PC-9 (cell line): ENCODE results near the gene ARHGAP28. TPM values are rescaled to one million over a fixed set of nuclear protein-coding genes. Genes with fewer than 3 reads are reported as not detected.

Experiments used
- BruUV-seq: library from RNA; stranded (reverse); fragments of 400-500 nt; replicated peaks from 2 replicates; lab custom pipeline; 2021; lab: Mats Ljungman, UMichigan
- CTCF ChIA-PET: fragments of 300-600 bp; sonication (Branson Sonifier 250); formaldehyde crosslinking; loops from one replicate; lab custom pipeline; 2022; ENCODE audit warnings: antibody characterized with exemption; lab: Charles Lee
- POLR2A ChIA-PET: fragments of 300-600 bp; sonication (Branson Sonifier 250); formaldehyde crosslinking; loops from one replicate; lab custom pipeline; 2022; ENCODE audit warnings: antibody characterized with exemption; ENCODE audit not compliant: unreplicated experiment; lab: Charles Lee
- DNase-seq, 2 experiments: peaks; one replicate each; pipeline versions ENCODE4 v3.0.0 to v3.0.0-alpha.2; 2015 to 2022; ENCODE audit warnings: mixed read lengths in 1 of 2
- H2AFZ ChIP-seq: fragments of 200-600 bp; sonication (generic); 2 replicates; pipeline ENCODE4 v1.8.1; 2017; ENCODE audit warnings: antibody characterized with exemption
- H3F3A ChIP-seq: fragments of 200-600 bp; sonication (generic); 2 replicates; pipeline ENCODE4 v1.8.1; 2017; ENCODE audit warnings: antibody characterized with exemption, mild to moderate bottlenecking, low read depth; ENCODE audit not compliant: insufficient read depth
- H3K27ac ChIP-seq: fragments of 200-600 bp; sonication (generic); 2 replicates; pipeline ENCODE4 v1.6.1; 2016; ENCODE audit warnings: mixed run types
- H3K27me3 ChIP-seq: fragments of 200-600 bp; sonication (generic); 2 replicates; pipeline ENCODE4 v1.6.1; 2016; ENCODE audit warnings: low read depth, mixed run types; ENCODE audit not compliant: insufficient read depth
- H3K36me3 ChIP-seq: fragments of 200-600 bp; sonication (generic); 2 replicates; pipeline ENCODE4 v1.6.1; 2016; ENCODE audit warnings: low read depth, mixed run types
- H3K4me1 ChIP-seq: fragments of 200-600 bp; sonication (generic); replicated peaks from 2 replicates; pipeline ENCODE4 v1.6.1; 2016; ENCODE audit warnings: mixed run types; ENCODE audit not compliant: insufficient read depth
- H3K4me2 ChIP-seq: fragments of 200-600 bp; sonication (generic); 2 replicates; pipeline ENCODE4 v1.6.1; 2017; ENCODE audit warnings: mixed run types
- H3K4me3 ChIP-seq: fragments of 200-600 bp; sonication (generic); 2 replicates; pipeline ENCODE4 v1.6.1; 2016; ENCODE audit warnings: mixed run types
- H3K79me2 ChIP-seq: fragments of 200-600 bp; sonication (generic); 2 replicates; pipeline ENCODE4 v1.6.1; 2017; ENCODE audit warnings: low read depth, mixed run types
- H3K9me2 ChIP-seq: fragments of 200-600 bp; sonication (generic); 2 replicates; pipeline ENCODE4 v1.8.1; 2017; ENCODE audit warnings: mild to moderate bottlenecking; ENCODE audit not compliant: insufficient read depth
- H3K9me3 ChIP-seq: fragments of 200-600 bp; sonication (generic); 2 replicates; pipeline ENCODE4 v1.8.1; 2016; ENCODE audit warnings: low read depth; ENCODE audit not compliant: insufficient read depth
- H4K20me1 ChIP-seq: fragments of 200-600 bp; sonication (generic); 2 replicates; pipeline ENCODE4 v1.8.1; 2017; ENCODE audit not compliant: insufficient read depth
- CTCF ChIP-seq: fragments of 200-600 bp; sonication (generic); conservative IDR thresholded peaks from 2 replicates; pipeline ENCODE4 v1.6.1; 2017; ENCODE audit warnings: mixed run types, antibody characterized with exemption, mild to moderate bottlenecking, moderate library complexity
- EZH2 ChIP-seq: fragments of 200-600 bp; sonication (generic); IDR thresholded peaks from 2 replicates; pipeline ENCODE4 v1.8.0; 2017; ENCODE audit warnings: antibody characterized with exemption, low read depth
- intact Hi-C: fragments of 100-400 bp; cut with micrococcal nuclease; formaldehyde crosslinking; loops from one replicate; pipeline ENCODE4 v1.10.0; 2022; ENCODE audit not compliant: unreplicated experiment
- total RNA-seq: library from RNA; stranded (reverse); gene quantifications from 2 replicates; pipeline ENCODE4 v1.2.3, GENCODE V29; 2021

Gene ARHGAP28
- total RNA-seq, 1 experiment from 2014 or later = not detected

- DNase-seq = no peak
- BruUV-seq = no TSS peak
- intact Hi-C loops = no loop called here
- Histone ChIP-seq H3K36me3 (no peaks in the 10 kb centered on the region), H3K9me2 (no peaks in the 10 kb centered on the region), H3F3A (no peaks in the 10 kb centered on the region), H3K4me3 (no peak overlapping the region), H3K4me2 (no peak overlapping the region), H3K27me3 (peaks cover 23% of the 10 kb centered on the region), H3K27ac (no peak overlapping the region), H2AFZ (no peak overlapping the region), H3K9me3 (no peaks in the 10 kb centered on the region), H4K20me1 (no peaks in the 10 kb centered on the region; the same call in 1 of the 2 replicates), H3K4me1 (no peaks in the 10 kb centered on the region), H3K79me2 (no peaks in the 10 kb centered on the region)
- POLR2A ChIA-PET = no interaction called here
- TF ChIP-seq EZH2 (no peak), CTCF (no peak)
- CTCF ChIA-PET = no interaction called here
These were observed 55.9 kb downstream of the ARHGAP28 start for GRCh38 chr18:6785411-6785810.

- no peak overlapping the region for H2AFZ ChIP-seq
- no peak overlapping the region for H3K27ac ChIP-seq
- no peaks in the 10 kb centered on the region for H3F3A ChIP-seq
- no TSS peak for BruUV-seq
- no peak for DNase-seq
- no peaks in the 10 kb centered on the region for H3K79me2 ChIP-seq
- ChIA-PET POLR2A (no interaction called here), CTCF (no interaction called here)
- H3K4me2 ChIP-seq = no peak overlapping the region
- no peaks in the 10 kb centered on the region for H3K36me3 ChIP-seq
- H4K20me1 ChIP-seq = no peaks in the 10 kb centered on the region
- intact Hi-C loops = no loop called here
- H3K4me1 ChIP-seq = no peaks in the 10 kb centered on the region
- H3K4me3 ChIP-seq = no peak overlapping the region
- no peaks in the 10 kb centered on the region for H3K9me3 ChIP-seq
- H3K9me2 ChIP-seq = no peaks in the 10 kb centered on the region
- H3K27me3 ChIP-seq = peaks cover 40% of the 10 kb centered on the region
- TF ChIP-seq CTCF (no peak), EZH2 (no peak)
These were observed 62.9 kb downstream of the ARHGAP28 start for GRCh38 chr18:6792391-6792790.

- Histone ChIP-seq H3K27me3 (peaks cover 41% of the 10 kb centered on the region), H4K20me1 (no peaks in the 10 kb centered on the region), H3F3A (no peaks in the 10 kb centered on the region), H3K36me3 (no peaks in the 10 kb centered on the region), H3K9me3 (no peaks in the 10 kb centered on the region), H3K9me2 (no peaks in the 10 kb centered on the region), H2AFZ (no peak overlapping the region), H3K4me3 (no peak overlapping the region), H3K4me1 (no peaks in the 10 kb centered on the region), H3K79me2 (no peaks in the 10 kb centered on the region), H3K27ac (no peak overlapping the region), H3K4me2 (no peak overlapping the region)
- no TSS peak for BruUV-seq
- no peak for DNase-seq
- ChIA-PET CTCF (no interaction called here), POLR2A (no interaction called here)
- TF ChIP-seq EZH2 = no peak
- TF ChIP-seq CTCF = no peak
- intact Hi-C loops = no loop called here
These were observed 63.9 kb downstream of the ARHGAP28 start for GRCh38 chr18:6793455-6793854.
